SK-N-SH treated with all-trans-retinoic acid at 6 μM for 48 hours (cell line): ENCODE results near the gene MEIS1.

Source experiments
- GLIS3 ChIP-seq: fragments of 250-450 bp; sonication (Bioruptor Pico); IDR thresholded peaks from 2 replicates; pipeline ENCODE4 v1.5.0; 2020; ENCODE audit warnings: mild to moderate bottlenecking, moderate library complexity
- ZFP3 ChIP-seq: fragments of 250-450 bp; sonication (Bioruptor Pico); IDR thresholded peaks from 2 replicates; pipeline ENCODE4 v1.5.0; 2020; ENCODE audit warnings: mild to moderate bottlenecking, moderate library complexity
- ZNF70 ChIP-seq: fragments of 450-650 bp; formaldehyde crosslinking; IDR thresholded peaks from 2 replicates; pipeline ENCODE4 v1.5.0; 2020; ENCODE audit warnings: mild to moderate bottlenecking, moderate library complexity
- TF ChIP-seq, protein P1 (sequence below): fragments of 250-450 bp; sonication (Bioruptor Pico); IDR thresholded peaks from 2 replicates; pipeline ENCODE4 v1.8.0; 2020; ENCODE audit warnings: mild to moderate bottlenecking, moderate library complexity, borderline replicate concordance

DNA sequence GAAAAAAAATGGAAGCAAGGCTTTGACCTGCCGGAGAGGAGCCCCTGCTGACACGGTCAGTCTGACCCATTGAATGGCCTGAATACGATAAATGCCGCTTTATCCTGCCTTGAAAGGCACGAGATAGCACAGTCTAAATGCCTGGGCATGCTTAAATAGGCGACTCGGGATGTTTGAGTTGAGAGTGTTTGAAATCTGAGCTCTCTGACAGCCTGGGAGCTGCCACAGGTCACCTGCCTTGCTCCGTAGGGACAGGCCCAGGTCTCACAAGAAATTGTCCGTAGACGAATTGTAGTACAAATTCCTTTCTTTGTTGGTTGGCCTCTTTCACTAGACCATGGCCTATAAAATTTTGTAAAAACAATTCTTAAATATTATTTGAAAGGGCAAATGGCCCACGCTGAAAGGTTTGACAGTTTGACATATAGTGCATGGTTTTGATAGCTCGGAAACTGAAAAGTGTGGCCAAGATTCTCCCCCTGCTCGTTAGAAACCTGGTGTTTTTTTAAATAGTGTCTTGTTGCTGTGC lies 72.8 kb downstream of the MEIS1 start:
- TF ChIP-seq ZFP3 (CRISPR knock-in tag): no peak
- TF ChIP-seq ZNF70 (CRISPR knock-in tag): no peak
- TF ChIP-seq, protein P1, sequence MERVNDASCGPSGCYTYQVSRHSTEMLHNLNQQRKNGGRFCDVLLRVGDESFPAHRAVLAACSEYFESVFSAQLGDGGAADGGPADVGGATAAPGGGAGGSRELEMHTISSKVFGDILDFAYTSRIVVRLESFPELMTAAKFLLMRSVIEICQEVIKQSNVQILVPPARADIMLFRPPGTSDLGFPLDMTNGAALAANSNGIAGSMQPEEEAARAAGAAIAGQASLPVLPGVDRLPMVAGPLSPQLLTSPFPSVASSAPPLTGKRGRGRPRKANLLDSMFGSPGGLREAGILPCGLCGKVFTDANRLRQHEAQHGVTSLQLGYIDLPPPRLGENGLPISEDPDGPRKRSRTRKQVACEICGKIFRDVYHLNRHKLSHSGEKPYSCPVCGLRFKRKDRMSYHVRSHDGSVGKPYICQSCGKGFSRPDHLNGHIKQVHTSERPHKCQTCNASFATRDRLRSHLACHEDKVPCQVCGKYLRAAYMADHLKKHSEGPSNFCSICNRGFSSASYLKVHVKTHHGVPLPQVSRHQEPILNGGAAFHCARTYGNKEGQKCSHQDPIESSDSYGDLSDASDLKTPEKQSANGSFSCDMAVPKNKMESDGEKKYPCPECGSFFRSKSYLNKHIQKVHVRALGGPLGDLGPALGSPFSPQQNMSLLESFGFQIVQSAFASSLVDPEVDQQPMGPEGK (CRISPR knock-in tag): no peak
- TF ChIP-seq GLIS3 (CRISPR knock-in tag): no peak
